H1 (cell line): ENCODE results near the gene IRF3. TPM values are rescaled to one million over a fixed set of nuclear protein-coding genes. Genes with fewer than 3 reads are reported as not detected.

Experiments
- CTCF ChIA-PET: fragments of 300-600 bp; sonication (Branson Sonifier 250); formaldehyde crosslinking; loops from one replicate; lab custom pipeline; 2021; ENCODE audit not compliant: partially characterized antibody; lab: Charles Lee
- POLR2A ChIA-PET: fragments of 300-600 bp; sonication (Branson Sonifier 250); formaldehyde crosslinking; loops from one replicate; lab custom pipeline; 2021; ENCODE audit warnings: inconsistent platforms; ENCODE audit not compliant: partially characterized antibody; lab: Charles Lee
- DNase-seq, 2 experiments: peaks; one replicate each; pipeline versions ENCODE4 v3.0.0 to v3.0.0-alpha.2; 2010 to 2022; ENCODE audit warnings: low spot score in 2 of 2, low read depth in 1 of 2, mixed read lengths in 1 of 2
- FAIRE-seq: peaks from 2 replicates; lab custom pipeline; 2011; peaks lifted over from hg19 to GRCh38; lab: Jason Lieb, UNC
- H2AFZ ChIP-seq: 2 replicates; pipeline ENCODE4 v1.8.1; 2012; ENCODE audit warnings: low read length, inconsistent platforms
- H2AK5ac ChIP-seq: 2 replicates; pipeline ENCODE4 v1.6.1; 2013; ENCODE audit warnings: low read depth, low read length
- H2BK120ac ChIP-seq: replicated peaks from 2 replicates; pipeline ENCODE3; 2013; ENCODE audit warnings: low read depth, low read length, inconsistent platforms
- H2BK12ac ChIP-seq: 2 replicates; pipeline ENCODE4 v1.6.1; 2013; ENCODE audit warnings: low read depth, low read length
- H2BK15ac ChIP-seq: 2 replicates; pipeline ENCODE4 v1.6.1; 2013; ENCODE audit warnings: low read length
- H2BK20ac ChIP-seq: 2 replicates; pipeline ENCODE4 v1.6.1; 2013; ENCODE audit warnings: low read length
- H2BK5ac ChIP-seq: 2 replicates; pipeline ENCODE4 v1.6.1; 2013; ENCODE audit warnings: low read depth, low read length
- H3K14ac ChIP-seq: 2 replicates; pipeline ENCODE4 v1.6.1; 2013; ENCODE audit warnings: inconsistent platforms; ENCODE audit not compliant: insufficient read length
- H3K18ac ChIP-seq: 2 replicates; pipeline ENCODE4 v1.6.1; 2013; ENCODE audit warnings: low read length; ENCODE audit errors: extremely low read depth
- H3K23ac ChIP-seq: 2 replicates; pipeline ENCODE4 v1.6.1; 2013; ENCODE audit warnings: inconsistent platforms; ENCODE audit not compliant: insufficient read length
- H3K23me2 ChIP-seq: 2 replicates; pipeline ENCODE4 v1.6.1; 2013; ENCODE audit warnings: low read depth, low read length
- H3K27ac ChIP-seq: 2 replicates; pipeline ENCODE4 v1.6.1; 2011; ENCODE audit warnings: low read depth, low read length, inconsistent platforms
- H3K27me3 ChIP-seq, 4 experiments: replicated peaks in 1 of 4; 1 replicate in 1 of 4; 2 replicates in 3 of 4; pipeline versions ENCODE4 v1.6.1 to v1.8.1; 2011 to 2013; ENCODE audit warnings: low read length in 3 of 4, mild to moderate bottlenecking in 3 of 4, inconsistent platforms in 2 of 4, mixed read lengths in 2 of 4, moderate library complexity in 1 of 4; ENCODE audit not compliant: control insufficient read depth in 3 of 4, insufficient read depth in 3 of 4; ENCODE audit errors: extremely low read depth in 1 of 4
- H3K36me3 ChIP-seq, 4 experiments: 2 replicates each; pipeline versions ENCODE4 v1.6.1 to v1.8.1; 2011 to 2013; ENCODE audit warnings: mild to moderate bottlenecking in 4 of 4, low read length in 3 of 4, moderate library complexity in 2 of 4, control low read depth in 1 of 4, inconsistent platforms in 1 of 4; ENCODE audit not compliant: insufficient read depth in 4 of 4, control insufficient read depth in 2 of 4
- H3K4ac ChIP-seq: replicated peaks from 2 replicates; pipeline ENCODE3; 2013; ENCODE audit warnings: low read length, low read depth, mixed read lengths, inconsistent platforms; ENCODE audit not compliant: insufficient read length
- H3K4me1 ChIP-seq, 4 experiments: replicated peaks in 1 of 4; 1 replicate in 1 of 4; 2 replicates in 3 of 4; pipeline versions ENCODE4 v1.6.1 to v1.8.1; 2011 to 2013; ENCODE audit warnings: low read length in 3 of 4, inconsistent platforms in 2 of 4, mixed read lengths in 1 of 4; ENCODE audit not compliant: insufficient read depth in 4 of 4, control insufficient read depth in 3 of 4
- H3K4me2 ChIP-seq, 2 experiments: 2 replicates each; pipeline versions ENCODE4 v1.6.1 to v1.8.1; 2011 to 2013; ENCODE audit warnings: low read depth in 2 of 2, low read length in 2 of 2, control low read depth in 1 of 2, inconsistent platforms in 1 of 2, mild to moderate bottlenecking in 1 of 2; ENCODE audit not compliant: insufficient read depth in 1 of 2
- H3K4me3 ChIP-seq, 4 experiments: fragments of 200-600, 300-600 bp in 1 of 4; sonication (generic), shearing (Covaris generic), sonication (Bioruptor Twin) in 1 of 4; 2 replicates each; pipeline versions ENCODE4 v1.5.1 to v1.8.1; 2011 to 2016; ENCODE audit warnings: low read length in 4 of 4, low read depth in 3 of 4, control low read depth in 2 of 4, inconsistent platforms in 2 of 4, mild to moderate bottlenecking in 2 of 4, mixed read lengths in 1 of 4, moderate library complexity in 1 of 4; ENCODE audit not compliant: insufficient read depth in 2 of 4; ENCODE audit errors: extremely low read depth in 1 of 4
- H3K56ac ChIP-seq: replicated peaks from 2 replicates; pipeline ENCODE3; 2013; ENCODE audit warnings: low read depth, mild to moderate bottlenecking, mixed read lengths, low read length, inconsistent platforms; ENCODE audit not compliant: insufficient read length
- H3K79me1 ChIP-seq: 2 replicates; pipeline ENCODE4 v1.6.1; 2013; ENCODE audit warnings: low read depth, low read length, control low read depth
- H3K79me2 ChIP-seq, 2 experiments: 2 replicates each; pipeline versions ENCODE4 v1.6.1 to v1.8.1; 2012 to 2013; ENCODE audit warnings: low read length in 2 of 2, mild to moderate bottlenecking in 2 of 2, inconsistent platforms in 1 of 2; ENCODE audit not compliant: insufficient read depth in 2 of 2, control insufficient read depth in 1 of 2
- H3K9ac ChIP-seq, 4 experiments: replicated peaks in 1 of 4; 1 replicate in 1 of 4; 2 replicates in 3 of 4; pipeline versions ENCODE4 v1.6.1 to v1.8.1; 2011 to 2013; ENCODE audit warnings: low read depth in 3 of 4, low read length in 3 of 4, control low read depth in 2 of 4, mild to moderate bottlenecking in 2 of 4, moderate library complexity in 2 of 4, inconsistent platforms in 1 of 4; ENCODE audit errors: extremely low read depth in 1 of 4
- H3K9me3 ChIP-seq, 2 experiments: 2 replicates each; pipeline versions ENCODE4 v1.6.1 to v1.8.1; 2012 to 2013; ENCODE audit warnings: mild to moderate bottlenecking in 2 of 2, moderate library complexity in 2 of 2, control low read depth in 1 of 2, inconsistent platforms in 1 of 2, low read depth in 1 of 2, low read length in 1 of 2, mixed read lengths in 1 of 2; ENCODE audit not compliant: insufficient read depth in 2 of 2
- H4K20me1 ChIP-seq, 2 experiments: replicated peaks in 1 of 2; 2 replicates each; pipeline versions ENCODE3 to v1.8.1; 2011 to 2013; ENCODE audit warnings: inconsistent platforms in 2 of 2, low read length in 2 of 2, mild to moderate bottlenecking in 1 of 2; ENCODE audit not compliant: insufficient read depth in 2 of 2, control insufficient read depth in 1 of 2
- H4K5ac ChIP-seq: 2 replicates; pipeline ENCODE4 v1.6.1; 2013; ENCODE audit warnings: low read length, low read depth, mixed read lengths, inconsistent platforms; ENCODE audit not compliant: insufficient read length
- H4K8ac ChIP-seq: 2 replicates; pipeline ENCODE4 v1.8.0; 2013; ENCODE audit warnings: mild to moderate bottlenecking, moderate library complexity, low read length, inconsistent platforms; ENCODE audit not compliant: insufficient read depth; ENCODE audit errors: extremely low read depth
- H4K91ac ChIP-seq: replicated peaks from 2 replicates; pipeline ENCODE3; 2013; ENCODE audit warnings: low read length, mixed read lengths, inconsistent platforms; ENCODE audit not compliant: insufficient read length
- GABPA ChIP-seq: IDR thresholded peaks from 2 replicates; pipeline ENCODE4 v1.6.1; 2011; ENCODE audit warnings: mild to moderate bottlenecking, low read length, moderate library complexity, borderline replicate concordance; ENCODE audit not compliant: insufficient read depth
- MAX ChIP-seq: IDR thresholded peaks from 2 replicates; pipeline ENCODE4 v1.6.1; 2012; ENCODE audit warnings: inconsistent platforms
- NANOG ChIP-seq: IDR thresholded peaks from 2 replicates; pipeline ENCODE4 v1.6.1; 2011; ENCODE audit warnings: low read length, low read depth, mild to moderate bottlenecking, inconsistent platforms; ENCODE audit not compliant: insufficient read depth, poor library complexity, severe bottlenecking
- POU5F1 ChIP-seq: IDR thresholded peaks from 2 replicates; pipeline ENCODE4 v1.6.1; 2011; ENCODE audit warnings: low read depth, mild to moderate bottlenecking, low read length, moderate library complexity
- WGBS, 2 experiments: shearing (Covaris generic) in 1 of 2; methylation state at CpG; one replicate each; pipeline versions ENCODE4 v1.1.6 to v1.1.7; 2013 to 2015; ENCODE audit warnings: low lambda C conversion rate in 2 of 2, mixed read lengths in 2 of 2, inconsistent platforms in 1 of 2, low coverage in 1 of 2, missing lambda C conversion rate in 1 of 2; ENCODE audit not compliant: insufficient replicate concordance in 2 of 2, insufficient coverage in 1 of 2, insufficient read length in 1 of 2; ENCODE audit errors: extremely low coverage in 1 of 2, missing lambda C conversion rate in 1 of 2; 5-methylcytosine and 5-hydroxymethylcytosine counted together
- polyA plus RNA-seq, 7 experiments: library from polyadenylated mRNA; depleted of rRNA in 3 of 7; stranded (reverse) in 5 of 7; unstranded in 2 of 7; fragments of >200 nt in 5 of 7; fragments of 200-250 nt in 2 of 7; gene quantifications; 1 replicate in 5 of 7; 2 replicates in 1 of 7; 4 replicates in 1 of 7; pipeline versions ENCODE4 v1.2.1 to v1.2.3, GENCODE V29; 2011 to 2013; ENCODE audit warnings: missing spikeins in 2 of 7, mixed read lengths in 2 of 7
- total RNA-seq: library from RNA; stranded (reverse); fragmentation: NEBNext Ultra II Directional; extraction: Animal tissue kit (Norgen Biotek cat#: 25700); gene quantifications from 2 replicates; pipeline ENCODE4 v1.2.1, GENCODE V29; 2021

IRF3 gene
- total and polyA plus RNA-seq, 2 of the 8 experiments (the other 6 are each of a cell fraction or from before 2014, with no cell fraction given) = 103 to 114 TPM

- no peak overlapping the region for H2BK5ac ChIP-seq
- no peaks in the 10 kb centered on the region for H3K27me3 ChIP-seq
- peaks cover 21 to 50% (median 34%) of the 10 kb centered on the region in 4 experiments for H3K36me3 ChIP-seq
- no peak overlapping the region for H3K4me2 ChIP-seq
- H3K23ac ChIP-seq = no peak overlapping the region
- no peak overlapping the region for H3K56ac ChIP-seq
- no peak overlapping the region for H3K4me3 ChIP-seq
- H2BK20ac ChIP-seq = no peak overlapping the region
- peaks cover 0 to 21% (median 14%) of the 10 kb centered on the region in 4 experiments; a peak in 6 of 7 replicates for H3K4me1 ChIP-seq
- TF ChIP-seq GABPA (no peak), NANOG (no peak), POU5F1 (no peak), MAX (no peak)
- no peak overlapping the region for H2AFZ ChIP-seq
- peaks cover 10% of the 10 kb centered on the region; the same call in 1 of the 2 replicates for H3K79me1 ChIP-seq
- no peak overlapping the region for H3K4ac ChIP-seq
- H2BK12ac ChIP-seq = no peak overlapping the region
- no peak overlapping the region for H2BK120ac ChIP-seq
- CTCF ChIA-PET = interaction anchor here (0.6 to 2.0 kb wide), 5 partner anchors 8 to 339 kb away, joined by 3 to 11 read pairs (median 4); no protein-coding TSS in a partner anchor
- no peaks in the 10 kb centered on the region for H3K9me3 ChIP-seq
- no peak overlapping the region for H3K18ac ChIP-seq
- H4K5ac ChIP-seq = no peak overlapping the region
- no peak for DNase-seq
- no peak overlapping the region for H2BK15ac ChIP-seq
- peaks cover 0 to 13% of the 10 kb centered on the region in 2 experiments; a peak in 2 of 4 replicates for H3K79me2 ChIP-seq
- WGBS, 2 experiments = 94% methylated on average over 8 of the region's 12 CpGs; no CpG with 5 or more reads in 1 of the 2 experiments
- no peak overlapping the region for H2AK5ac ChIP-seq
- H3K14ac ChIP-seq = no peak overlapping the region
- no peak overlapping the region for H4K8ac ChIP-seq
- H3K27ac ChIP-seq = no peak overlapping the region
- no peak for FAIRE-seq
- no peak overlapping the region for H3K9ac ChIP-seq
- no peak overlapping the region for H4K91ac ChIP-seq
- POLR2A ChIA-PET = interaction anchor here (0.7 to 12.2 kb wide), 8 partner anchors 8 to 191 kb away, joined by 3 to 168 read pairs (median 4); partner anchors contain the start of genes PRMT1 and RPS11
- peaks cover 20% of the 10 kb centered on the region for H3K23me2 ChIP-seq
- peaks cover 21 to 41% of the 10 kb centered on the region in 2 experiments for H4K20me1 ChIP-seq
These were observed 21.5 kb upstream of the IRF3 start for GRCh38 chr19:49687150-49687549.
